GM08714 (cell line): ENCODE results near the gene RELCH.

ENCODE experiments used
- H3K4me3 ChIP-seq: fragments of 200-500 bp; sonication (Bioruptor generic); 2 replicates; pipeline ENCODE4 v1.5.1; 2014; ENCODE audit warnings: mild to moderate bottlenecking, low read length, inconsistent platforms
- ZNF274 ChIP-seq: IDR thresholded peaks from 2 replicates; pipeline ENCODE4 v1.6.1; 2012; ENCODE audit warnings: mild to moderate bottlenecking, low read depth, low read length

Gene RELCH

GRCh38 chr18:62329691-62330454 lies 142.8 kb downstream of the RELCH start:
- TF ChIP-seq ZNF274: no peak
- H3K4me3 ChIP-seq: no peak overlapping the region

GRCh38 chr18:62330650-62331049 lies 143.6 kb downstream of the RELCH start:
- no peak overlapping the region for H3K4me3 ChIP-seq
- no peak for TF ChIP-seq ZNF274

- H3K4me3 ChIP-seq: no peak overlapping the region
- TF ChIP-seq ZNF274: no peak
These were observed 144.7 kb downstream of the RELCH start for GRCh38 chr18:62331581-62332356.

DNA sequence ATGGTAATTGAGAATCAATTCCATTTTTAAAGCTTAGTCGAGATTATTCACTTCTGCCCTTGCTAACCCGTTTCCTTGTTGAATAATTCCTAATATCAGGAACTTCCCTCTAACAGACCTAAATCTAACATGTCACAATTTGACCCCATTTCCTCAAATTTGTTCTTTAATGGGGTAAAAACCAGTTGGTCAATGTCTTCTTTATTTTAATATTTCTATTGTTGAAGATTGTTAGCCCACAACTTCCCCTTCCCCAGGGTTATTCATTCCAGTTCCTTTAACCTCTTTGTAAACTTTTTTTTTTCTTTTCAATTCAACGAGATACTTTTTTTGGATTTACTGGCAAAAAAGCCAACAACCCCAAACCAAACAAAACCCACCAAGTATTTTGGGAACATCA lies 145.4 kb downstream of the RELCH start:
- TF ChIP-seq ZNF274: no peak
- no peak overlapping the region for H3K4me3 ChIP-seq

DNA sequence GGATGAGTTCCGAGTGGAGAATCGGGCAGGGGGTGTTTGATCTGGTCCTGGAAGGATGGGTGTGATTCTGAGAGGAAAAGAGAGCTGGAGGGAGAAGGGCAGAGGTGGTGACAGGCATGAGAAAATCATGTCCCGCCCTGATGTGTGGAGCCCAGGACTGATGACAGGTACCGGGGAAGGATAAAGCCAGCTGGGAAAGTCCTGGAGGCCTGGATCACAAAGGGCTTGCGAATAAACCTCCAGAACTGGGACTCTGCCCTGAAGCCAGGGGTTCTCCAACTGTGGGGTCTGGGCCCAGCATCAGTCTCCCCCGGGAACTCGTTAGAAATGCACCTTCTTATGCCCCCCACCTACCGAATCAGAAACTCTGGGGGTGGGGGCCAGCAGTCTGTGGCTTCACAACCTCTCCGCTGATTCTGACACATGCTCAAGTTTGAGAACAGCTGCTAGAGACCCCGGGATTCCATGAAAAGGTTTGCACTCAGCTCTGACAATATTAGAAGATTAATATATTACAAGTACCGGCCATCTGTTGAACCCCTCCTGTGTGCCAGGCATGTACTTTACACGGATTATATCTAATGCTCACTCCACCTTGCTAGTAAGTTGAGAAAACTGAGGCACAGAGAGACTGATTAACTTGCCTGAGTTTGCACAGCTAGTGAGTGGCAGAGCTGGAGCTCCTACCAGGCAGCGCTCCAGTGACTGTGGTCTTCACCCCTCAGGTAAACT lies 146.1 kb downstream of the RELCH start:
- H3K4me3 ChIP-seq: no peak overlapping the region
- TF ChIP-seq ZNF274: no peak

DNA sequence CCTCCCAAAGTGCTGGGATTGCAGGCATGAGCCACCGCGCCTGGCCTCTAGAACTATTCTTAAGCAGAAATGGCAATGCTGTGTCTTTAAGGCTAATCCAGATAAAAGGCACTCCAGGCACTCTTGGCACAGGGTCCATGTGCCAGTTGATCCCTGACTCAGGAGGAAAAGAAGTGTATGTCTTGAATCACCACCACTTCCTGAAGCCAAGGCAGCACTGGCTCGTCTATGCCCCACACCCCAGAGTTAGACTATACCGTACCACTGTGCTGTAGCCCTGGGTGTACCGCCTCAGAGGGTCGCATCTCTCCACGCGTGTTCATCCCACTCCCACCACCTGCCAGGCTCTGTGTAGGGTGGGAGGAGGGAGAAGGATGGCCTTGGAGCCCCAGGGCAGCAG lies 147.1 kb downstream of the RELCH start:
- no peak overlapping the region for H3K4me3 ChIP-seq

DNA sequence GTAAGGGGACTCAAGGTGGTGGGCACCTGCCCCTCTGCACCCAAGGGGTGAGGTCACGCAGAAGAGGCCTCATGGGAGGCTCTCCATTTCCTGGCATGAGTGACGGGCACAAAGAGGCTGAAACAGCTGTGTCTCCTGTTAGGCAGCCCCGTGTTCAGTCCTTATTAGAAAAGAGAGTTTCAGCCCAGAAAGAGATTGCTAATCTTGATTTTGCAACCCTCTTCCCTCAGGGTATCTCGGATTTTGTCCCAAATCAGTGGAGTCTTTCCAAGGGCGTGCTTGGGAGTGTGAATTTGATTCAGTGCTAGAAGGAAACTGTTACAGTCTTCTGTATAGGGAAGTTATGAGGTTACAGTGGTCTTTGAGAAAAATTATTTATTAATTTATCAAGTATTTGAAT lies 148.4 kb downstream of the RELCH start:
- no peak overlapping the region for H3K4me3 ChIP-seq
- TF ChIP-seq ZNF274: no peak

More for the DNA sequence above, 147.1 kb downstream of the RELCH start:
- TF ChIP-seq ZNF274: no peak

DNA sequence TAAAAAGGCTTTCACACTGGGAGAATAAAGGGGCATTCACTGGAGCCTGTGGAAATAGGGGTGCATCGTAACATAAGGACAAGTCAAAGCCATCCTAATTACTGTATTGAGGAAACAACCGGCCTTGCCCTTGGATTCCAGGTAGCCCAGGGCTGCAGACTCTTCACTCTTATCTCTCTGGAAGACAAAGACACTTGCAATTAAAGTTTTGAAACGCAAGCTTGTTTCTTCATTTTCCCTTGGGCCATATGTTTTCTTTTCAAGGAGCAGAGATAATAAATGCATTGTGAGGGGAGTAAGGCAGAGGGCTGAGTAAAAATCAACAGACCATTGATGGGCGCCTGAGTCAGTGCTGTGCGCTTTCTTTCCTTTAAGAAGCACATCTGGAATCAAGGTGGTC lies 149.6 kb downstream of the RELCH start:
- no peak for TF ChIP-seq ZNF274

GRCh38 chr18:62337336-62337735 lies 150.3 kb downstream of the RELCH start:
- TF ChIP-seq ZNF274: no peak
- no peak overlapping the region for H3K4me3 ChIP-seq

More for the DNA sequence above, 149.6 kb downstream of the RELCH start:
- H3K4me3 ChIP-seq: no peak overlapping the region

GRCh38 chr18:62338446-62339105 lies 151.5 kb downstream of the RELCH start:
- no peak overlapping the region for H3K4me3 ChIP-seq
- no peak for TF ChIP-seq ZNF274

GRCh38 chr18:62339106-62339988 lies 152.3 kb downstream of the RELCH start:
- H3K4me3 ChIP-seq: no peak overlapping the region
- no peak for TF ChIP-seq ZNF274

GRCh38 chr18:62340996-62341395 lies 153.9 kb downstream of the RELCH start:
- no peak for TF ChIP-seq ZNF274
- H3K4me3 ChIP-seq: no peak overlapping the region

GRCh38 chr18:62341473-62341872 lies 154.4 kb downstream of the RELCH start:
- no peak overlapping the region for H3K4me3 ChIP-seq
- no peak for TF ChIP-seq ZNF274

GRCh38 chr18:62342884-62343283 lies 155.8 kb downstream of the RELCH start:
- no peak for TF ChIP-seq ZNF274

More at GRCh38 chr18:62342884-62343283, 155.8 kb downstream of the RELCH start:
- no peak overlapping the region for H3K4me3 ChIP-seq
